SIG-M5 (cell line): ENCODE data around the gene CBX4.

Source experiments
- DNase-seq: peaks from one replicate; lab custom pipeline; 2025; lab: John Stamatoyannopoulos, UW

Gene CBX4

DNA sequence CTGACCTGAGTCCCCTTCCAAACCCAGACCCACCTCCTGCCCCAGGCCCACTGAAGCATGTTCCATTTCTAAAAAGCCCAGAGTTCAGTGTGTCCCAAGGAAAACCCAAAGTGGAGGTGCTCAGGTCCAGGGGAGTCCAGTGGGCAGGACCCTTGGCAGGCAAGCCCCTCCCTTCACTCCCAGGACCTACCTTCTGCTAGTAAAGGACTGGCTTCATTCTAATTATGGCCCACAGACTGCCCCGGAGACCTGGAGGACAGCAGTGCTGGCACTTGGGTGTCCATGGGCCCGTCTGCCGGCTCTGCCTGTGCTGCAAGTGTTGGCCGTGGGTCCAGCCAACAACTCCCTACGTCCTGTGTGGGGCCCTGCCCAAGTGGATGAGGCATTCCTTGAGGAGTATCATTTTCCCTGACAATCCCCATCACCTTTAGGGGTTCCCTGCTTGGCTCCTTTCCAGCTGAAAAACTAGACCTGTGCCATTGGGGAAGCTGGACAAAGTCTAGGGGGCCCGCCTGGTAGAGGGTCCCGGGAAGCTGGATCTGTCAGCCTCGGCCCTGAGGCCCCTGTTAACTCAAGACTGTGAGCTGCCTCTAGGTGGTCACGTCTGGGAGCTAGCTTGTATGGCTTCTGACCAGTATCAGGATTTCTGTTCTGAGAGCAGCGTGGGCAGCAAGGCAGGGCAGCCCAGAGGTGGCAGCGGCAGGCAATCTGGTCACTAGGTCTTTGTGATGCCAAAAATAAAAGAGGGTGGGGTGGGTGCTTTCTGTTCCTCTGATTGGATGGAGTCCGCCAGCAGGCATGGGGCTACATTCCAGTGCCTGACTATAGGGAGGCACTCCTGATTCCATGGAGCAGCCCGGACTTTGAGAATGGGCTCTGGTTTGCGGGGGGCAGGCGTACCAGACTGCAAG, 53.1 kb downstream of the CBX4 start:
- DNase-seq: no peak

DNA sequence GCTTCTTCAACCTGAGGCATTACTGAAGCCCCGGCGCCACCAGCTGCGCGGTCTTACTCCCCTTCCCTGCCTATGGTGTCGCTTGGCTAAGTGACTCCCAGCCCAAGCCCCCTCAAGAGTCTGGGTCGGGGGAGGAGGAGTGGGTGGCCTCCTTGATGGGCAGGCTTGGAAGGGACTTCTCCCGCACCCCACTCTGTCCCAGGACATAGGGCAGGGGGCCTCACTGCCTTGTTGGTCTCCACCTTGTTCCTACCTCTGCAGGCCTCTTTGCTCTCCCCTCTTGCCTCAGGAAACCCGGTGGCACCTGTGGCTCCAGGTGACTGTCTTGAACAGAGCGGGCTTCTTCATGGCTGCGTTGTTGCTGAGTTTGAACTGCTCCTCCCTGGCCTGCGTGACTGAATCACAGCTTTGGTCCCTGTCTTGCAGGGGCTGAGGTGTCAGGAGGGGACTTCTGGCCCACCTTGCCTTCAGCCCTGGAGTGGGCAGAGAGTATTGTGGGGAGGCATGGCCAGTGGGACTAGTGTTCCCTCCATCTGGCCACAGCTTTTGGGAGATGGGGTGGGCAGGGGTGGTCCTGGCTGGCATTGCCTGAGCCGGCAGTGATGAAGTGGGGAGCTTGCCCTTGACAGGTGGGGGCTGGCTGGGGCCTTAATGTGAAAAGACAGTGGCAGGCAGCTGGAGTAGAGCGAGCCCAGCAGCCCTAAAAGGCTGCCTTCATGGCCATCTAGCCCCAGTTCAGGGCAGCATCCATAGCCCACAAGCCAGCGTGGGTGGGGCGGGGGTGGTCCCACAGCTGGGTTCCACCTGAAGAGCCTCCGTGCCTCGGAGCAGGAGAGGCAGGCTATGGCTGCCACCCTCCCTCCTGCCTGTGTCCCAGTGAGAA, 54.0 kb downstream of the CBX4 start:
- no peak for DNase-seq

DNA sequence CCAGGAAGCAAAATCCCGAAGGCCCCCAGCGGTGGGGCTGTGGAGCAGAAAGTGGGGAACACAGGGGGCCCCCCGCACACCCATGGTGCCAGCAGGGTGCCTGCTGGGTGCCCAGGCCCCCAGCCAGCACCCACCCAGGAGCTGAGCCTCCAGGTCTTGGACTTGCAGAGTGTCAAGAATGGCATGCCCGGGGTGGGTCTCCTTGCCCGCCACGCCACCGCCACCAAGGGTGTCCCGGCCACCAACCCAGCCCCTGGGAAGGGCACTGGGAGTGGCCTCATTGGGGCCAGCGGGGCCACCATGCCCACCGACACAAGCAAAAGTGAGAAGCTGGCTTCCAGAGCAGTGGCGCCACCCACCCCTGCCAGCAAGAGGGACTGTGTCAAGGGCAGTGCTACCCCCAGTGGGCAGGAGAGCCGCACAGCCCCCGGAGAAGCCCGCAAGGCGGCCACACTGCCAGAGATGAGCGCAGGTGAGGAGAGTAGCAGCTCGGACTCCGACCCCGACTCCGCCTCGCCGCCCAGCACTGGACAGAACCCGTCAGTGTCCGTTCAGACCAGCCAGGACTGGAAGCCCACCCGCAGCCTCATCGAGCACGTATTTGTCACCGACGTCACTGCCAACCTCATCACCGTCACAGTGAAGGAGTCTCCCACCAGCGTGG, 54.8 kb downstream of the CBX4 start:
- no peak for DNase-seq

DNA sequence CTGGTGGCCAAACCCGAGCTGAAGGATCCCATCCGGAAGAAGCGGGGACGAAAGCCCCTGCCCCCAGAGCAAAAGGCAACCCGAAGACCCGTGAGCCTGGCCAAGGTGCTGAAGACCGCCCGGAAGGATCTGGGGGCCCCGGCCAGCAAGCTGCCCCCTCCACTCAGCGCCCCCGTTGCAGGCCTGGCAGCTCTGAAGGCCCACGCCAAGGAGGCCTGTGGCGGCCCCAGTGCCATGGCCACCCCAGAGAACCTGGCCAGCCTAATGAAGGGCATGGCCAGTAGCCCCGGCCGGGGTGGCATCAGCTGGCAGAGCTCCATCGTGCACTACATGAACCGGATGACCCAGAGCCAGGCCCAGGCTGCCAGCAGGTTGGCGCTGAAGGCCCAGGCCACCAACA, 55.3 kb downstream of the CBX4 start:
- no peak for DNase-seq
